ENCODE data around the gene ATP5MC3. TPM values are rescaled to one million over a fixed set of nuclear protein-coding genes. Genes with fewer than 3 reads are reported as not detected.
"Not testable (repeated sequence)": the region's sequence is repeated elsewhere in the genome, so short reads cannot be mapped to it uniquely, and the experiment has no call there.

The ATP5MC3 gene
- 100 to 1,000 TPM; 198 to 353 (median 317) TPM for polyA plus RNA-seq (ENCODE audit: insufficient read length in 4 of 4)

GRCh38 chr2:175181104-175181876 is at the start of gene ATP5MC3:
ATP5MC3 (minus strand) TSS chr2:175181710; CDS start chr2:175181393, 317 bp downstream.
- DNase-seq (ENCODE audit: low read depth in 4 of 4, low spot score in 3 of 4): peak; percentile 79 to 90 (median 86)

- not testable (repeated sequence) for DNase-seq (ENCODE audit: low read depth in 4 of 4, low spot score in 3 of 4)
These were observed 47.1 kb upstream of the ATP5MC3 start for GRCh38 chr2:175228601-175229000.

GRCh38 chr2:175228179-175228578 is 46.7 kb upstream of the ATP5MC3 start:
- DNase-seq (ENCODE audit: low read depth in 4 of 4, low spot score in 3 of 4): no peak

- no peak for DNase-seq (ENCODE audit: low read depth in 4 of 4, low spot score in 3 of 4)
These were observed 45.9 kb upstream of the ATP5MC3 start for GRCh38 chr2:175227393-175227792.

- no peak for DNase-seq (ENCODE audit: low read depth in 4 of 4, low spot score in 3 of 4)
These were observed 38.6 kb upstream of the ATP5MC3 start for GRCh38 chr2:175220075-175220474.

GRCh38 chr2:175218551-175218950 is 37.0 kb upstream of the ATP5MC3 start:
- DNase-seq (ENCODE audit: low read depth in 4 of 4, low spot score in 3 of 4): no peak

GRCh38 chr2:175207741-175208438 is 26.4 kb upstream of the ATP5MC3 start:
- no peak for DNase-seq (ENCODE audit: low read depth in 4 of 4, low spot score in 3 of 4)

GRCh38 chr2:175206866-175207265 is 25.4 kb upstream of the ATP5MC3 start:
- DNase-seq (ENCODE audit: low read depth in 4 of 4, low spot score in 3 of 4): no peak

GRCh38 chr2:175205523-175205922 is 24.0 kb upstream of the ATP5MC3 start:
- no peak for DNase-seq (ENCODE audit: low read depth in 4 of 4, low spot score in 3 of 4)

- peak; percentile 2 to 39 (median 26) for DNase-seq (ENCODE audit: low read depth in 4 of 4, low spot score in 3 of 4)
These were observed 22.3 kb upstream of the ATP5MC3 start for GRCh38 chr2:175203621-175204496.

- DNase-seq (ENCODE audit: low read depth in 4 of 4, low spot score in 3 of 4): no peak
These were observed 13.5 kb upstream of the ATP5MC3 start for GRCh38 chr2:175195012-175195411.

- DNase-seq (ENCODE audit: low read depth in 4 of 4, low spot score in 3 of 4): no peak
These were observed 7.3 kb upstream of the ATP5MC3 start for GRCh38 chr2:175188761-175189160.

- DNase-seq (ENCODE audit: low read depth in 4 of 4, low spot score in 3 of 4): no peak
These were observed 5.9 kb upstream of the ATP5MC3 start for GRCh38 chr2:175187378-175187777.

GRCh38 chr2:175183674-175184073 is 2.2 kb upstream of the ATP5MC3 start:
- no peak for DNase-seq (ENCODE audit: low read depth in 4 of 4, low spot score in 3 of 4)

- DNase-seq (ENCODE audit: low read depth in 4 of 4, low spot score in 3 of 4): no peak
These were observed 383 bp upstream of the ATP5MC3 start for GRCh38 chr2:175181877-175182308.

- peak in 2 of 4 donors; percentile 32 to 40 for DNase-seq (ENCODE audit: low read depth in 4 of 4, low spot score in 3 of 4)
These were observed 808 bp downstream of the ATP5MC3 start for GRCh38 chr2:175180701-175181103.

GRCh38 chr2:175176624-175177023 is 4.9 kb downstream of the ATP5MC3 start:
- DNase-seq (ENCODE audit: low read depth in 4 of 4, low spot score in 3 of 4): no peak

- DNase-seq (ENCODE audit: low read depth in 4 of 4, low spot score in 3 of 4): no peak
These were observed 5.6 kb downstream of the ATP5MC3 start for GRCh38 chr2:175175896-175176295.

GRCh38 chr2:175175320-175175719 is 6.2 kb downstream of the ATP5MC3 start:
- DNase-seq (ENCODE audit: low read depth in 4 of 4, low spot score in 3 of 4): no peak

- DNase-seq (ENCODE audit: low read depth in 4 of 4, low spot score in 3 of 4): no peak
These were observed 10.7 kb downstream of the ATP5MC3 start for GRCh38 chr2:175170659-175171304.

Data from left renal pelvis (tissue), 4 donors.